Ovary (tissue), 9 donors: ENCODE measurements around the gene PERM1. TPM values are rescaled to one million over a fixed set of nuclear protein-coding genes. Genes with fewer than 3 reads are reported as not detected.

Source experiments
- DNase-seq, 5 donors: peaks; one replicate each; pipeline ENCODE4 v3.0.0-alpha.2; 2019 to 2020
- H3K27ac ChIP-seq, 2 donors: fragments of 200-600 bp; one replicate each; pipeline versions ENCODE4 v1.5.1 to v1.8.0; 2019 to 2022
- H3K27me3 ChIP-seq: fragments of 200-600 bp; one replicate; pipeline ENCODE4 v1.8.0; 2022
- H3K36me3 ChIP-seq: fragments of 200-600 bp; sonication (generic); one replicate; pipeline ENCODE4 v1.5.1; 2019
- H3K4me1 ChIP-seq: one replicate; pipeline ENCODE4 v1.8.1; 2013; ENCODE audit warnings: mild to moderate bottlenecking, moderate library complexity; ENCODE audit not compliant: insufficient read depth
- H3K4me3 ChIP-seq: fragments of 200-600 bp; sonication (generic); one replicate; pipeline ENCODE4 v1.5.1; 2017
- H3K9me3 ChIP-seq, 2 donors: fragments of 200-600 bp in 1 of 2; sonication (generic) in 1 of 2; one replicate each; pipeline versions ENCODE4 v1.5.1 to v1.8.1; 2013 to 2019; ENCODE audit warnings: mild to moderate bottlenecking in 1 of 2, moderate library complexity in 1 of 2
- CTCF ChIP-seq, 3 donors: fragments of 450-650 bp in 2 of 3; fragments of 200-600 bp in 1 of 3; IDR thresholded peaks; one replicate each; pipeline versions ENCODE4 v1.5.1 to v1.8.0; 2016 to 2022; ENCODE audit warnings: antibody characterized with exemption in 3 of 3, mild to moderate bottlenecking in 1 of 3
- EP300 ChIP-seq: sonication (generic); formaldehyde crosslinking; IDR thresholded peaks from one replicate; pipeline ENCODE4 v1.6.1; 2017; ENCODE audit warnings: antibody characterized with exemption
- POLR2A ChIP-seq: fragments of 450-650 bp; IDR thresholded peaks from one replicate; pipeline ENCODE4 v1.6.1; 2017; ENCODE audit warnings: antibody characterized with exemption, mild to moderate bottlenecking, moderate library complexity
- whole genome bisulfite sequencing, 3 donors: extraction: QIAGEN DNeasy Blood & Tissue Kit in 1 of 3; methylation state at CpG; one replicate each; pipeline versions ENCODE4 v1.1.5 to v1.1.7; 2013 to 2017; 5-methylcytosine and 5-hydroxymethylcytosine counted together
- intact Hi-C, 4 donors: fragments of 100-400 bp; cut with DNase I; formaldehyde crosslinking; loops; one replicate each; pipeline versions ENCODE4 v1.11.0 to v1.15.1; 2022 to 2023
- polyA plus RNA-seq, 2 donors: library from polyadenylated mRNA; stranded (reverse); fragments of 200-250 nt in 1 of 2; fragments of 350-450 nt in 1 of 2; fragmentation: Illumina TruSeq in 1 of 2; extraction: RNeasy Lipid Tissue Mini Kit (QIAGEN cat#74804) in 1 of 2; gene quantifications; one replicate each; pipeline ENCODE4 v1.2.3, GENCODE V29; 2013 to 2014
- total RNA-seq, 7 donors: library from RNA; depleted of rRNA in 2 of 7; stranded (reverse); fragments of >200 nt in 2 of 7; fragmentation: NEBNext Ultra II Directional in 3 of 7; extraction: Animal tissue kit (Norgen Biotek cat#: 25700) in 3 of 7; gene quantifications; one replicate each; pipeline versions ENCODE4 v1.1.0 to v1.2.4, GENCODE V29; 2016 to 2023
- donor health status: DM: no; HTN: no; CAD: no; lungs with moderate emphysema.
- donor health status: DM: no; HTN: no; CAD: no.
- donor health status: Bipolar disorder and iron deficiency.
- donor health status: DM: yes; HTN: yes; CAD: no.
- donor health status: DM: no; HTN: no; CAD: no.
- donor health status: DM: yes; HTN: yes; CAD: no.

PERM1 gene
- total and polyA plus RNA-seq, 9 donors = 0.07 to 0.34 (median 0.28) TPM; not detected in 4

GRCh38 chr1:953524-954320 lies 28.2 kb downstream of the PERM1 start:
- Histone ChIP-seq H3K4me3 (no peak overlapping the region), H3K9me3 (no peaks in the 10 kb centered on the region), H3K27ac (no peak overlapping the region), H3K36me3 (no peaks in the 10 kb centered on the region), H3K4me1 (peaks cover 12% of the 10 kb centered on the region), H3K27me3 (no peaks in the 10 kb centered on the region)
- TF ChIP-seq CTCF (IDR thresholded peaks at IDR 0.05) = no peak
- TF ChIP-seq EP300 = no peak
- TF ChIP-seq POLR2A = no peak
- WGBS, 3 donors = 89 to 92% (median 90%) methylated on average over 29 to 32 of the region's 32 CpGs
- DNase-seq = no peak
- intact Hi-C loops = no loop called here

GRCh38 chr1:952603-953002 lies 29.3 kb downstream of the PERM1 start:
- H3K9me3 ChIP-seq = no peaks in the 10 kb centered on the region
- H3K36me3 ChIP-seq = no peaks in the 10 kb centered on the region
- TF ChIP-seq CTCF (IDR thresholded peaks at IDR 0.05) (no peak), POLR2A (no peak), EP300 (no peak)
- no peak for DNase-seq
- intact Hi-C loops = no loop called here
- H3K4me1 ChIP-seq = peaks cover 3% of the 10 kb centered on the region
- WGBS, 3 donors = 86 to 91% (median 90%) methylated on average over 6 to 7 of the region's 7 CpGs
- no peaks in the 10 kb centered on the region for H3K27me3 ChIP-seq
- no peak overlapping the region for H3K4me3 ChIP-seq
- H3K27ac ChIP-seq = no peak overlapping the region

- no peak for DNase-seq
- H3K36me3 ChIP-seq = no peaks in the 10 kb centered on the region
- no peaks in the 10 kb centered on the region for H3K27me3 ChIP-seq
- no peaks in the 10 kb centered on the region for H3K4me1 ChIP-seq
- no peak overlapping the region for H3K4me3 ChIP-seq
- 92 to 95% (median 93%) methylated on average over 15 of the region's 15 CpGs for whole genome bisulfite sequencing, 3 donors
- TF ChIP-seq CTCF (IDR thresholded peaks at IDR 0.05) = no peak
- TF ChIP-seq POLR2A = no peak
- no peak for TF ChIP-seq EP300
- no peak overlapping the region for H3K27ac ChIP-seq
- H3K9me3 ChIP-seq = no peaks in the 10 kb centered on the region
- intact Hi-C loops = no loop called here
Measured at GRCh38 chr1:952201-952600, 29.7 kb downstream of the PERM1 start.

GRCh38 chr1:951364-951763 lies 30.5 kb downstream of the PERM1 start:
- TF ChIP-seq EP300 (no peak), POLR2A (no peak), CTCF (IDR thresholded peaks at IDR 0.05) (no peak)
- no peak for DNase-seq
- Histone ChIP-seq H3K4me1 (no peaks in the 10 kb centered on the region), H3K36me3 (no peaks in the 10 kb centered on the region), H3K9me3 (no peaks in the 10 kb centered on the region), H3K4me3 (no peak overlapping the region), H3K27me3 (no peaks in the 10 kb centered on the region), H3K27ac (no peak overlapping the region)
- 81 to 88% (median 82%) methylated on average over 6 of the region's 6 CpGs for WGBS, 3 donors
- intact Hi-C loops = no loop called here
